Muscle layer of duodenum (tissue), 2 donors: ENCODE measurements around the gene SIGLEC10.
A peak's percentile ranks its signal among the peaks of the same experiment; 100 is the strongest.

ENCODE experiments used
- H3K27ac ChIP-seq: one replicate; pipeline ENCODE4 v1.7.0; 2013; ENCODE audit warnings: mild to moderate bottlenecking, low read length
- H3K27me3 ChIP-seq: one replicate; pipeline ENCODE4 v1.7.0; 2013; ENCODE audit warnings: low read depth, mild to moderate bottlenecking, control low read depth, low read length
- H3K36me3 ChIP-seq, 2 donors: one replicate each; pipeline ENCODE4 v1.7.0; 2013; ENCODE audit warnings: low read length in 2 of 2, control low read depth in 1 of 2, mild to moderate bottlenecking in 1 of 2; ENCODE audit not compliant: insufficient read depth in 2 of 2, control insufficient read depth in 1 of 2
- H3K4me1 ChIP-seq, 2 donors: one replicate each; pipeline ENCODE4 v1.7.0; 2013; ENCODE audit warnings: low read length in 2 of 2, mild to moderate bottlenecking in 2 of 2, control low read depth in 1 of 2, moderate library complexity in 1 of 2; ENCODE audit not compliant: insufficient read depth in 2 of 2, control insufficient read depth in 1 of 2
- H3K4me3 ChIP-seq, 2 donors: one replicate each; pipeline ENCODE4 v1.7.0; 2013; ENCODE audit warnings: low read length in 2 of 2, low read depth in 1 of 2, mild to moderate bottlenecking in 1 of 2
- H3K9me3 ChIP-seq, 2 donors: one replicate each; pipeline ENCODE4 v1.7.0; 2013; ENCODE audit warnings: low read length in 2 of 2, control low read depth in 1 of 2, mild to moderate bottlenecking in 1 of 2; ENCODE audit not compliant: control insufficient read depth in 1 of 2
- donor health status: healthy.

SIGLEC10 gene

DNA sequence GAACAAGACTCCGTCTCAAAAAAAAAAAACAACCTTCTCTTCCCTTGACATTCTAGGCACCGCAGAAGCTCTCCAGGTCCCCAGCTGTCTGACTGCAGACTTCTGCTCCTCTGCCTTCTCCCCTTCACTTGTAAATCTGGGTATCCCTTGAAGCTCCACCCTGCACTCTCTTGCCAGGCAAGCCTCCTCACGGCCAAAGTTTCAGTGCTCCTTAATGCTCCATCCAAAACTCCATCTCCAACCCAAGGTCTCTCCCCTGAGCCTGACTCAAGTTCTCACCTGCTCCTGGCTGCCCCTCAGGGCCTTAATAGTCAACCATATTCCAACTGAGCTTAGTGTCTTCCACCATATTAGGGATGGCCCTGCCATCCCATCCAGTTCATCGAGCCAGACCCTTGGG lies 47.2 kb downstream of the SIGLEC10 start:
- H3K36me3 ChIP-seq, result no peaks in the 10 kb centered on the region
- H3K27me3 ChIP-seq, result no peaks in the 10 kb centered on the region
- no peak overlapping the region for H3K27ac ChIP-seq
- no peaks in the 10 kb centered on the region for H3K9me3 ChIP-seq
- H3K4me3 ChIP-seq, result no peak overlapping the region
- peaks cover 0 to 8% of the 10 kb centered on the region in 2 donors for H3K4me1 ChIP-seq

DNA sequence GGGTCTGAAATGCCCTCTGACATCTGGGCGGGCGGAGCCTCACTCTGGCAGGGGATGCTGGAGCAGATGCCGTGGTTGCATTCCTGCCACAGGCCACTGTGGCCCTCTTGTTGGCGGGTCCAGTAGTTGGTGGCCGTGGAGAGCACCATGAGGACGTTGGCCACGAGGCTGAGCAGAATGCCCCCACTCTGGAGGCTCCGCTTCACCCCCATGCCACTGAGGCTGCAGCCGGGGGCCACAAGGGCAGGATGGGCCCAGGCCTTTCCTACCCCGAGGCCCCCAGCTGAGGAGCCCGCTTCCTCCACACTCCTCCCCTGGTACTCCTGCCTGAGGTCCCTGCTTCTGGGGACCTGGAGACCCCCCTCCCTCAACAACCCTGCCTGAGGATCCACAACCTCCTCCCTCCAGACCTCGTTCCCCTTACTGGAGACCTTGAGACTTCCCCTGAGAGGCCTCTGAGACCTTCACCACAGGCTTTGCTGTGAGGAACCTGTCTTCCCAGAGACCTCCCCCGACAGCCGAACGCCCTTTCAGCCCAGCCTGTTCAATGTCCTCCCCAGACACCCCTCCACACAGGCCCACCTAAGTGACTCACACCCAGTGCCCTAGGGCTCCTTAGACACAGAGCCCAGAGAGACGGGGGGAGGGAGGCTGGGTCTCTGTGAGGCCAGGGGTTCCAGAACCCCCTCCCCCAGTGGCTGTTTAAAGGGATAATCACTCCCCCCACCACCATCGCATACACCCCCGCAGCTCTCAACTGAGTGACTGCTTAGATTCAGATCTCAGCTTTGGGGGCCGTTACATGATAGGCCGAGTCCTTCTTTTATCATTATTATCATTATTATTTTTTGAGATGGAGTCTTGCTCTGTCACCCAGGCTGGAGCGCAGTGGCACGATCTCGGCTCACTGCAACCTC lies 48.8 kb downstream of the SIGLEC10 start, which contains the start of gene CLDND2:
CLDND2 (minus strand) TSS at position 638 of the 917 bp plus-strand sequence; CDS start at position 212, 426 bp downstream.
- Histone ChIP-seq H3K36me3 (no peaks in the 10 kb centered on the region), H3K4me1 (peaks cover 0 to 20% of the 10 kb centered on the region in 2 donors), H3K9me3 (no peaks in the 10 kb centered on the region), H3K27ac (peak within 1 kb of the TSS; percentile 31), H3K4me3 (peak within 1 kb of the TSS; percentile 52 to 89), H3K27me3 (no peaks in the 10 kb centered on the region)

- no peaks in the 10 kb centered on the region for H3K9me3 ChIP-seq
- H3K27me3 ChIP-seq, result no peaks in the 10 kb centered on the region
- H3K27ac ChIP-seq, result peak overlapping the region; percentile 96
- H3K4me3 ChIP-seq, result peak overlapping the region; percentile 86 to 89
- H3K4me1 ChIP-seq, result peaks cover 0 to 24% of the 10 kb centered on the region in 2 donors
- no peaks in the 10 kb centered on the region for H3K36me3 ChIP-seq
Observed at GRCh38 chr19:51367565-51368365, 49.7 kb downstream of the SIGLEC10 start.

DNA sequence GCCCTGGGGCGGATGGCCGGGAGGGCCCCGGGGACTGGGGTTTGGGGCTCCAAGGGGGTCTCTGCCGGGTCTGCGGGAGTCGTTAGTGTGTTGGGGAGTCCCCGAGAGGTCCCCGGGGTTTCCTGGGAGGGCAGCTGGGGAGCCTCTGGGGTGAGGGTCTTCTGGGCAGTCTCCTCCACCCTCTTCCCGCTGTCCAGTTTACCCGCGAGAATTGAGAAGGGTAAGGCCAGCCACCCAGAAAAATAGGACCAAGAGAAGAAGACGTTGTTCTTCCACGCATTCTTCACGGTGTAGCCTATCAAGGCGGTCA lies 50.2 kb downstream of the SIGLEC10 start:
- Histone ChIP-seq H3K4me1 (peaks cover 0 to 29% of the 10 kb centered on the region in 2 donors), H3K9me3 (no peaks in the 10 kb centered on the region), H3K27ac (peak overlapping the region; percentile 96), H3K4me3 (peak overlapping the region; percentile 86 to 89), H3K36me3 (no peaks in the 10 kb centered on the region), H3K27me3 (no peaks in the 10 kb centered on the region)

DNA sequence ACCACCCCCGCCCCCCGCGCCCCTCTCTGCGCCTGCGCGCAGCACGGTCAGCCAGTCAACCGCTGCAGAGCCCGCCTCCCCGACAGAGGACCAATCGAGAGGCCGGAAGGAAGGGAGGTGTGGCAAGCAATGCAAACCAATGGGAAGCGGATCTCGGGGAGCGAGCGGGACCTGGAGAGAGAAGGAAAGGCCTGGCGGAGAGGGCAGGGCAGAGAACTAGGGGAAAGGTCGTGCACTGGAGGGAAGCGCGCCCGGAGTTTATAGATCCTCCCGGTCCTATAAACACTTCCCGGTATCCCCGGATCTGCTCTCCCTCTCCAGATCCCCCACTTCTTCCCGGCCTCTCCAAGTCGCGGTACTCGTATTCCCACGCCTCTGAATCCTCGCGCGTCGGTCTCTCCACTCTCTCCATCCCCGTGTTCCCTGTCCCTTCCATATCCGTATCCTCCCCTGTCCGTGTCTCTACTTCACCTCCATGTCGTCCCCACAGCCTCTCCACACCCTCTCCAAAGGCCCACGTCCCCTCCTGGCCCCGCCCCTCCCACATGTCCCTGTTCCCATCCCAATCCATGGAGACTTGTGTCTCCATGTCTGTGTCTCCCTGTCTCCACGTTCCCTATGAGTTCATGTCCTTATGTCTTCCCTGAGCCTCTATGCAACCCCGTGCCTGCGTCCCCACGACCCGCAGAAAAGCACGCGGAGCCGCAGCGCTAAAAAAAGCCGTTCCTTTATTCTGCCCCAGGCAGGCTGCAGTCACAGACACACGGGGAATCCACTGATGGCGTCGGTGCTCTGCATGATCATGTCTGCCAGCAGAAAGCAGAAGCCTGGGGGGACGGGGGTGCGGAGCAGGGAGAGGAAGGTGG lies 50.8 kb downstream of the SIGLEC10 start:
- no peaks in the 10 kb centered on the region for H3K36me3 ChIP-seq
- H3K4me3 ChIP-seq, result peak overlapping the region; percentile 86 to 89
- H3K9me3 ChIP-seq, result no peaks in the 10 kb centered on the region
- H3K27ac ChIP-seq, result peak overlapping the region; percentile 96
- H3K27me3 ChIP-seq, result no peaks in the 10 kb centered on the region
- H3K4me1 ChIP-seq, result peaks cover 0 to 31% of the 10 kb centered on the region in 2 donors

GRCh38 chr19:51365965-51366388 lies 51.5 kb downstream of the SIGLEC10 start, which contains the start of gene ETFB:
Gene ETFB (minus strand): TSS chr19:51366388. CDS start chr19:51366326, 62 bp downstream.
- no peaks in the 10 kb centered on the region for H3K36me3 ChIP-seq
- peak within 1 kb of the TSS; percentile 96 for H3K27ac ChIP-seq
- H3K4me3 ChIP-seq, result peak within 1 kb of the TSS; percentile 89 to 99
- H3K4me1 ChIP-seq, result peaks cover 0 to 31% of the 10 kb centered on the region in 2 donors
- no peaks in the 10 kb centered on the region for H3K9me3 ChIP-seq
- H3K27me3 ChIP-seq, result no peaks in the 10 kb centered on the region

- Histone ChIP-seq H3K4me1 (peaks cover 0 to 31% of the 10 kb centered on the region in 2 donors), H3K27me3 (no peaks in the 10 kb centered on the region), H3K9me3 (no peaks in the 10 kb centered on the region), H3K27ac (peak overlapping the region; percentile 96), H3K36me3 (no peaks in the 10 kb centered on the region), H3K4me3 (peak overlapping the region; percentile 89 to 99)
Observed at GRCh38 chr19:51365211-51365964, 52.1 kb downstream of the SIGLEC10 start.

DNA sequence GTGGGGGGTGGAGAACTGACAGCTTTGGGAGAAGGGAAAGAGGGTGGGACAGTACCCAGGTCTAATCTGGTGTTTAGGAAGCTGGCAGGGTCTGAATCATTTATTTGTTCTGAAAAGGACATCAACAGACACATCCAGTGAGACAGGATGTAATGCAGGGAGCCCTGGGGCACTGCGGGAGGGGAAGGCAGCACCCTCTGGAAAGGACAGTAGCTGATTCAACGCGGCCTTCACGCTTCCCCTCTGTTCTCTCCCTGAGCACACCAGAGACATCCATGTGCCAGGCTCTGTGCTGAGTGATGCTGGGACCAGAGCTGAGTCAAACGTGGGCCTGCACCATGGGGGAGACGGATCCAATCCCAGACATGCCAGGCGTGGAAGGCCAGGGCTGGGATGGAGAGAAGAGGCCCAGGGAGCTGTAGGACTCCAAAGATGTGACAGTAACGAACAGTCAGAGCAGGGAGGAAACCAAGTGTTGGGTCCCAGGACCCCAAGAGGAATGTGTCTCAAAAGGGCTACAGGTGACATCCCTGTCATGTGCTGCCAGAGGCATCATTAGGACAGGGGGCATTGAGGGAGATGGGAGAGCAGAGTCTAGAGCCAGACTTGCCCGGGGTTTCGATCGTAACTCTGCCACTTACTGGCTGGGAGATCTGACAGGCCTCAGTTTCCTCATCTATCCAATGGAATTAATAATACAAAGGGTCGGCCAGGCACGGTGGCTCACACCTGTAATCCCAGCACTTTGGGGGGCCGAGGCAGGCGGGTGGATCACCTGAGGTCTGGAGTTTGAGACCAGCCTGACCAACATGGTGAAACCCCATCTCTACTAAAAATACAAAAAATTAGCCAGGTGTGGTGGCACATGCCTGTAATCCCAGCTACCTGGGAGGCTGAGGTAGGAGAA lies 53.0 kb downstream of the SIGLEC10 start:
- Histone ChIP-seq H3K36me3 (no peaks in the 10 kb centered on the region), H3K27me3 (no peaks in the 10 kb centered on the region), H3K4me1 (peaks cover 0 to 31% of the 10 kb centered on the region in 2 donors), H3K4me3 (no peak overlapping the region), H3K27ac (peak overlapping the region; percentile 20), H3K9me3 (no peaks in the 10 kb centered on the region)

GRCh38 chr19:51361239-51361638 lies 56.2 kb downstream of the SIGLEC10 start:
- Histone ChIP-seq H3K4me3 (no peak overlapping the region), H3K36me3 (no peaks in the 10 kb centered on the region), H3K9me3 (no peaks in the 10 kb centered on the region), H3K27me3 (no peaks in the 10 kb centered on the region), H3K27ac (no peak overlapping the region), H3K4me1 (peaks cover 0 to 29% of the 10 kb centered on the region in 2 donors)
